ENCODE results near the gene CREB5. TPM values are rescaled to one million over a fixed set of nuclear protein-coding genes. Genes with fewer than 3 reads are reported as not detected.
"Not testable (repeated sequence)": the region's sequence is repeated elsewhere in the genome, so short reads cannot be mapped to it uniquely, and the experiment has no call there.

The CREB5 gene
- total RNA-seq, 1 donor, result 17.8 TPM

DNA sequence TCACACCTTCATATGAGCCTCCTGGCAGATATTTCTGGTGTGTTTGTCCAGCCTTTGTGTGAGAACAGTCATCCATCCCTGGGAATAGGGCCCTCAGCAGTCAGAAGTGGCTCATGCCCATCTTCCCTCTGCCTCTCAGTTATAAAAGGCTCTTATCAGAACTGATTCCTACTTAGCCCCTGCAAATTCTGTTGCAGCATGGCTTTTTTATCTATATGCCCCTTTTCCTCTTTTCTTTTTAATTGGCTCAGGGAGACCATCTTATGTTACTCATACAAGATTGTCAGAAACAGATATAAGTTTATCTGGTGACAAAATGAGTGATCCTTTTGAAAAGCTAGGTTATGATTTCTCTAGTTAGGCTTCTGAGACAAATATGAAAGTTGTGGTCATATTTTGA is 194.1 kb downstream of the CREB5 start:
- Histone ChIP-seq H3K4me3 (ENCODE audit: low read length) (no peak overlapping the region), H3K9me3 (ENCODE audit: low read depth, low read length) (no peaks in the 10 kb centered on the region), H3K4me1 (ENCODE audit: insufficient read depth, low read length) (no peaks in the 10 kb centered on the region), H3K27me3 (ENCODE audit: insufficient read depth, low read length) (peaks cover 3% of the 10 kb centered on the region)

DNA sequence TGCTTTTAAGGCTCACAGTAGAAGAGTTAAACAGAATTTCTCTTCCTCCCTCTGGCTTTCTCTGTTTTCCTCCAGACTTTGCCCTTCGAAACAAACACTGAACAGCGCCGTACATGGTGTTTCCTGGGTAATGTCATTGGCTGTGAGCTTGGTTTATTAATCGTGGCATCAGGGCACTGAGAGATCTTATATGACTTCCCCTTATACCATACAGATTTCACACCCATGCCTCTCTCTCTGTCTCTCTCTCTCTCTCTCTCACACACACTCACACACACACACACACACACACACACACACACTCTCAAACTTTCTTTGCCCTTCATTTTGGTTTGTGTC is 195.5 kb downstream of the CREB5 start:
- H3K9me3 ChIP-seq (ENCODE audit: low read depth, low read length), result no peaks in the 10 kb centered on the region
- H3K4me1 ChIP-seq (ENCODE audit: insufficient read depth, low read length), result no peaks in the 10 kb centered on the region
- H3K27me3 ChIP-seq (ENCODE audit: insufficient read depth, low read length), result peaks cover 3% of the 10 kb centered on the region
- no peak overlapping the region for H3K4me3 ChIP-seq (ENCODE audit: low read length)

DNA sequence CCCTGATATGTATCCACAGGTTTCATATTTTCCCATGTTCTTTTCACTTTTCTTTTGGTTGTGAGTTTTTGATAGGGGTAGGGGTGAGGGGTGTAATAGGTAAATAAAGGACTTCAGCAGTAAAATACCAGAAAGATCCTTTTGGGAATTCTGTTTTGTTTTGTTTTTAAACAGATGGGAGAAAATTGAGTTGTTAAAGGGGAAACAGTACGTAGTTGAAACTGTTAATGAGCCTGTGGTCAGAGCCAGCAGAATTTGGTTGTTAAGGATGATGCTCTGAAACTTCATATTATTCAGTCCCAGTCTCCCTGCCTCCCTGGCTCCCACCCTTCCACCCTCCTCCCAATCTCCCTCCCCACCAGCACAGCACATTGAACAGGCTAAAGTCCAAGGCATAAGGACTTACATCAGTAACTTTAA is 195.9 kb downstream of the CREB5 start:
- no peak overlapping the region for H3K4me3 ChIP-seq (ENCODE audit: low read length)
- H3K9me3 ChIP-seq (ENCODE audit: low read depth, low read length), result no peaks in the 10 kb centered on the region
- no peaks in the 10 kb centered on the region for H3K4me1 ChIP-seq (ENCODE audit: insufficient read depth, low read length)
- peaks cover 3% of the 10 kb centered on the region for H3K27me3 ChIP-seq (ENCODE audit: insufficient read depth, low read length)

- H3K4me3 ChIP-seq (ENCODE audit: low read length), result no peak overlapping the region
- H3K4me1 ChIP-seq (ENCODE audit: insufficient read depth, low read length), result no peaks in the 10 kb centered on the region
- peaks cover 3% of the 10 kb centered on the region for H3K27me3 ChIP-seq (ENCODE audit: insufficient read depth, low read length)
Observed at GRCh38 chr7:28608731-28609130, 196.4 kb downstream of the CREB5 start.

DNA sequence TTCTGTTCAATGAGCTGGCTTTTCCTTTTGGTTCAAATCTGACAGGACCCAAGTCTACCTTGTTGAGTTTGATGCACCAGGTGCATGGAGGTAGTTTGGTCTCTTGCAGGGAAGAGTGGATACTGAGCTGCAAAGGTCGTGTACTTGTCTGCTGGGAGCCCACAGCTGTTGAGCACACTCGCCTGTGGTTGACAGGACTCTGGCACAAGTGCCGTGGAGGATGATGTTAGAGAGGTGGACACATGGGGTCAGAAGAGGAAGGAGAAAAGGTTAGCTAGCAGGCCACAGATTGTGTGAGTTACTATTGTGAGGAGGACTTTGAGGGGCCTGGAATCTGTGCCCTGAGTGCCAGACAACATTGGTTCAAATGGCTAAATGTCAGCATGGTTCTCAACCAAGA is 197.3 kb downstream of the CREB5 start:
- no peak overlapping the region for H3K4me3 ChIP-seq (ENCODE audit: low read length)
- peaks cover 3% of the 10 kb centered on the region for H3K27me3 ChIP-seq (ENCODE audit: insufficient read depth, low read length)
- no peaks in the 10 kb centered on the region for H3K4me1 ChIP-seq (ENCODE audit: insufficient read depth, low read length)
- H3K9me3 ChIP-seq (ENCODE audit: low read depth, low read length), result no peaks in the 10 kb centered on the region

More at GRCh38 chr7:28608731-28609130, 196.4 kb downstream of the CREB5 start:
- no peaks in the 10 kb centered on the region for H3K9me3 ChIP-seq (ENCODE audit: low read depth, low read length)

DNA sequence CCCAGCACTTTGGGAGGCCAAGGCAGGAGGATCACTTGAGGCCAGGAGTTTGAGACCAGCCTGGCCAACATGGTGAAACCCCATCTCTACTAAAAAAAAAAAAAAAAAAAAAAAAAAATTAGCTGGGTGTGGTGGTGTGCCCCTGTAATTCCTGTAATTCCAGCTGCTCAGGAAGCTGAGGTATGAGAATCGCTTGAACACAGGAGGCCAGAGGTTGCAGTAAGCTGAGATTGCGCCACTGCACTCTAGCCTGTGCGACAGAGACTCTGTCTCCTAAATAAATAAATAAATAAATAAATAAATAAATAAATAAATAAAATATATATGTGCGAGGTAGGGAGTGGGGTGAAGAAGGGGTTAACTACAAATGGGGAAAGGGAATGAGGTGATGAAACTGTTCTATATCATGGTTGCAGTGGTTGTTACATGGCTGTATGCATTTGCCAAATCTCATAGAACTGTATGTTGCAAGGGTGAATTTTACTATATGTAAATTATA is 199.1 kb downstream of the CREB5 start:
- H3K9me3 ChIP-seq (ENCODE audit: low read depth, low read length); H3K27me3 ChIP-seq (ENCODE audit: insufficient read depth, low read length); H3K4me3 ChIP-seq (ENCODE audit: low read length); H3K4me1 ChIP-seq (ENCODE audit: insufficient read depth, low read length): not testable (repeated sequence)

GRCh38 chr7:28613262-28613661 is 200.9 kb downstream of the CREB5 start:
- Histone ChIP-seq H3K27me3 (ENCODE audit: insufficient read depth, low read length) (peaks cover 3% of the 10 kb centered on the region), H3K4me1 (ENCODE audit: insufficient read depth, low read length) (no peaks in the 10 kb centered on the region), H3K9me3 (ENCODE audit: low read depth, low read length) (no peaks in the 10 kb centered on the region), H3K4me3 (ENCODE audit: low read length) (no peak overlapping the region)

GRCh38 chr7:28615091-28615490 is 202.8 kb downstream of the CREB5 start:
- Histone ChIP-seq H3K27me3 (ENCODE audit: insufficient read depth, low read length) (no peaks in the 10 kb centered on the region), H3K9me3 (ENCODE audit: low read depth, low read length) (no peaks in the 10 kb centered on the region), H3K4me1 (ENCODE audit: insufficient read depth, low read length) (no peaks in the 10 kb centered on the region), H3K4me3 (ENCODE audit: low read length) (no peak overlapping the region)

GRCh38 chr7:28617308-28617880 is 205.1 kb downstream of the CREB5 start:
- Histone ChIP-seq H3K4me1 (ENCODE audit: insufficient read depth, low read length) (no peaks in the 10 kb centered on the region), H3K9me3 (ENCODE audit: low read depth, low read length) (no peaks in the 10 kb centered on the region), H3K4me3 (ENCODE audit: low read length) (no peak overlapping the region), H3K27me3 (ENCODE audit: insufficient read depth, low read length) (no peaks in the 10 kb centered on the region)

DNA sequence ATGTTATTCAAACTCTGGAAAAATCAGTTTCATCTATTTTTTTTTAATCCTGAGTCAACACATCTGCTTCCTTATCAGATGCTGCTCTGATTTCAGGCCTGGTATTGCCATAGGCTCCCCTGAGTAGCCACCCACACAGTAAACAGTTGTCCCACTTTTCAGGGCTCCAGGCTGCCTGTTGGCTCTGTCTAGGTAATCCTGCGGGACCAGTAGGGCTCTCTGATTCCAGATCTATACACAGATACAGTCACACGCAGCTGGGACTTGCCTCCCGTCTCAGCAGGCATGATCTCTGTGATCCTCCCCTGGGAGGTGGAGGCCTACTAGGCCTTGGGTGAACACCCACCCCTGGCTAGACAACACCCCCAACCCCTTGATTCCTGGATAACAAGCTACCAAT is 206.1 kb downstream of the CREB5 start:
- Histone ChIP-seq H3K4me3 (ENCODE audit: low read length) (no peak overlapping the region), H3K9me3 (ENCODE audit: low read depth, low read length) (no peaks in the 10 kb centered on the region), H3K27me3 (ENCODE audit: insufficient read depth, low read length) (no peaks in the 10 kb centered on the region), H3K4me1 (ENCODE audit: insufficient read depth, low read length) (no peaks in the 10 kb centered on the region)

DNA sequence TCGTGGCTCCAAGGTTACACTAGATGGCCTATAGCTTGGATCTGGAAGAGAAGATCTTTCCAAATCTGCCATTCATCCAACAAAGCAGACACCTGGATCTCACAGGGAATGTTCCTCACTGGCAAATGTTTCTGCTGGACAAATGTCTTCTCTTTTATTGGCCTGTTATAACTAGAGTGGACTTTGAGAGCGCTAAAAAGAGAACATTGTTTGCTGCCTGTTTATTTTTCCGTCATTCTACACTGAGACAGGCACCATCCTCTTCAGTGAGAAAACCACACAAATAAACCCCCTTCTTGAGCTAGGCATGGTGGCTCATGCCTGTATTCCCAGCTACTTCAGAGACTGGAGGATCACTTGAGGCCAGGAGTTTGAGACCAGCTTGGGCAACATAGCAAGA is 206.9 kb downstream of the CREB5 start:
- Histone ChIP-seq H3K4me1 (ENCODE audit: insufficient read depth, low read length) (no peaks in the 10 kb centered on the region), H3K27me3 (ENCODE audit: insufficient read depth, low read length) (no peaks in the 10 kb centered on the region), H3K9me3 (ENCODE audit: low read depth, low read length) (no peaks in the 10 kb centered on the region), H3K4me3 (ENCODE audit: low read length) (no peak overlapping the region)

DNA sequence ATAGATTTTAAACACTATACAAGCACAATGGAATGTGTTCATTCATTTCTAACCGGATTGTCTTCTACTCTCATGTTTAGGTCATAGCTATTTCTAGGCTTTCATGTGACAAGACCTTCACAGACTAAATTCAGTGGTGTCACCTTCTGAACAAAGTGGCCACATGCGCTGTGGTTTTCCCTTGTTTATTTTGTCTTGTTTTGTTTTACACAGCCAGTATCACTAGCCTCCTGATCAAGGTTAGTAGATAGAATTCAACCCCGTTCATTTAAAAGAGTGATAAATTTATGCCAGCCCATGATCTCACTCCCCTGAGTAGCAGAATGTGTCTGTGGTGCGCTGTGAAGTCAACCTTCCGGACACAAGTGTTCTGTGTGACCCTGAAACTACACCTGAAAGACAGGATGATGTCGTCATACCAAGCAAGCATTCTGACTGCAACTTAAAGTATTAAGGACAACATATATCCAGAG is 209.1 kb downstream of the CREB5 start:
- Histone ChIP-seq H3K27me3 (ENCODE audit: insufficient read depth, low read length) (no peaks in the 10 kb centered on the region), H3K4me1 (ENCODE audit: insufficient read depth, low read length) (peaks cover 11% of the 10 kb centered on the region), H3K4me3 (ENCODE audit: low read length) (no peak overlapping the region), H3K9me3 (ENCODE audit: low read depth, low read length) (no peaks in the 10 kb centered on the region)

DNA sequence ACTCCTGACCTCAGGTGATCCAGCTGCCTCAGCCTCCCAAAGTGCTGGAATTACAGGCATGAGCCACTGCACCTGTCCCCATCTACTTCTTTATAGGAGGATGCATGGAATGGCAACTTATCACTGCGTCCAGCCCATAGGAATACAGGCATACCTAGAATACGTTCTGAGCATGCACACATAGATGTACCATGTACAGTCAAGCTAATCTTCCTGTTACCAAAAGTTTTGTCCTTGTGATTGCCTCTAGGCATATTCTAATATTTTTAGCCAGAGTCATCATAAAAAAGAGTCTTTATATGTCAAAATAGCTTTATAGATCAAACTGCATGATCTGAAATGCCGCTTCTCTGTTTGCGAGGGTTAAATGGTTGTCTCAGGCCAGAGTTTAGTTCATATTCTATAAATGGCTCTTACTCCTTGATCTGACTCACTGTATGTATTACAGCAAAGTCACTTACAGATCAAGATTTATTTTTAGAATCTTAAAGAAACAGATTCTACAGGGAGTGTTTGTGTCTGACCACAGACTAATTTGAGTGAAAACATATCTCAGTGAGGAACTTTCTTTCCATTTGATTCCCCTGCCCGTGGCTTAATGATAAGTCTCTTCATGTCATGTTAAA is 210.9 kb downstream of the CREB5 start:
- no peaks in the 10 kb centered on the region for H3K9me3 ChIP-seq (ENCODE audit: low read depth, low read length)
- H3K4me3 ChIP-seq (ENCODE audit: low read length), result no peak overlapping the region
- no peaks in the 10 kb centered on the region for H3K27me3 ChIP-seq (ENCODE audit: insufficient read depth, low read length)
- H3K4me1 ChIP-seq (ENCODE audit: insufficient read depth, low read length), result peaks cover 11% of the 10 kb centered on the region

DNA sequence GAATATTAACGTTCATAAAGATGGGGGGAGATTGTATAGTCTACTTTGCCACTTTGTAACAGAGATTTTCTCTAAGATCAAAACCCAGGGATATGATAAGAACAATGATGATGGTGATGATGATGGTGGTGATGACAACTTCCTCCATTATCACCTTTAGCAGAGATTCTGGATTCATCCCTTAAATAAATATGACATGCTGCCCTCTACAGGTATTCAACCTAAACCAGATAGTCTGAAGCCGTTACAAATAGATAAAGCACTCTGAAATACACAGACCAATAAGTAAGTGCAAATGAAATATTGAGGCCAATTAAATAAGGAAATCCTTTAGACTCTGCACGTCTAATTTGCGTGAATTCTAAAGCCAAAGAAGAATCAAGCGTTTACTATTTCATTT is 211.5 kb downstream of the CREB5 start:
- no peaks in the 10 kb centered on the region for H3K27me3 ChIP-seq (ENCODE audit: insufficient read depth, low read length)
- H3K4me1 ChIP-seq (ENCODE audit: insufficient read depth, low read length), result peaks cover 11% of the 10 kb centered on the region

DNA sequence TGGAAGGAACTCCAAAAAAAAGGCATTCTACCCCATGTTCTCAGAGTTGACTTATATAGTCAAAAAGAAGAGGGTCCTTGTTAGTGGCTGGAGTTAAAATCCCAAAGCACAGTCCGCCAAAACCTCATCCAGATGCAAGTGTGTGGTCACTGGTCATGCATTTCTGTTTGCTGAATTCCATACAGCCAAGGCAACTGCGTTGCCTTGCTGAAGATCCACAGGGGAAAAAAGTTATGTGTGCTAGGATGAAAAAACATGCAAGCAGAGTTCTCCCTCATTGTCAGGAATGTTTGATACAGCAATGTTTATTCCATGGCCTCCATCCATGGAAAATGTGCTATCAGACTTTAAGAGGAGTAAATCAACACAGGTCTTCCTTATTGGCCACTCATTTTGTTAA is 213.1 kb downstream of the CREB5 start:
- no peaks in the 10 kb centered on the region for H3K9me3 ChIP-seq (ENCODE audit: low read depth, low read length)
- H3K4me3 ChIP-seq (ENCODE audit: low read length), result no peak overlapping the region
- H3K27me3 ChIP-seq (ENCODE audit: insufficient read depth, low read length), result no peaks in the 10 kb centered on the region
- peaks cover 11% of the 10 kb centered on the region for H3K4me1 ChIP-seq (ENCODE audit: insufficient read depth, low read length)

More for the DNA sequence above, 211.5 kb downstream of the CREB5 start:
- Histone ChIP-seq H3K4me3 (ENCODE audit: low read length) (no peak overlapping the region), H3K9me3 (ENCODE audit: low read depth, low read length) (no peaks in the 10 kb centered on the region)

- H3K4me1 ChIP-seq (ENCODE audit: insufficient read depth, low read length), result peaks cover 11% of the 10 kb centered on the region
- no peak overlapping the region for H3K4me3 ChIP-seq (ENCODE audit: low read length)
- H3K9me3 ChIP-seq (ENCODE audit: low read depth, low read length), result no peaks in the 10 kb centered on the region
- H3K27me3 ChIP-seq (ENCODE audit: insufficient read depth, low read length), result no peaks in the 10 kb centered on the region
Observed at GRCh38 chr7:28626221-28626620, 213.9 kb downstream of the CREB5 start.
